ENCODE measurements around the gene GRAMD1C.

The GRAMD1C gene

DNA sequence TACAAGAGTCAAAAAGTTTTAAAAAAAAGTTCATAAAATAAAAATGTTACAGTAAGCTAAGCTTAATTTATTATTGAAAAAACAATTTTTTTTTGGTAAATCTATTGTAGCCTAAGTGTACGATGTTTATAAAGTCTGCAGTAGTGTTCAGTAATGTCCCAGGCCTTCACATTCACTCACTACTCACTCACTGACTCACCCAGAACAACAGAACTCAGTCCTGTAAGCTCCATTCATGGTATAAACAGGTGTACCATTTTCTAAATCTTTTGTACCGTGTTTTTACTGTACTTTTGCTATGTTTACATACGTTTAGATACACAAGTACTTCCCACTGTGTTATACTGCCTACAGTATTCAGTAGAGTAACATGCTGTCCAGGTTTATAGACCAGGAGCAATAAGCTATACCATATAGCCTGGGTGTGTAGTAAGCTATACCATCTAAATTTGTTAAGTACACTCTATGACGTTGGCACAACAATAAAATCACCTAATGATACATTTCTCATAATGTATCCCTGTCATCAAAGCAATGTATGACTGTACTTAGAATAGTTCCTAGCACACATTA is 68.1 kb downstream of the GRAMD1C start:
- Histone ChIP-seq H3K27me3 (ENCODE audit: insufficient read depth, low read length) (no peaks in the 10 kb centered on the region), H3K9me2 (ENCODE audit: low read depth, low read length) (no peaks in the 10 kb centered on the region), H3K79me2 (ENCODE audit: insufficient read depth, low read length) (no peaks in the 10 kb centered on the region), H2AFZ (ENCODE audit: low read length) (no peak overlapping the region), H3K36me3 (ENCODE audit: insufficient read depth, low read length) (no peaks in the 10 kb centered on the region), H3K4me2 (ENCODE audit: low read length) (no peak overlapping the region), H3F3A (ENCODE audit: insufficient read depth, low read length) (no peaks in the 10 kb centered on the region), H3K9me3 (ENCODE audit: low read length) (no peaks in the 10 kb centered on the region), H3K27ac (ENCODE audit: low read depth, low read length, poor library complexity, severe bottlenecking) (no peak overlapping the region), H3K4me1 (ENCODE audit: insufficient read depth, low read length, severe bottlenecking) (no peaks in the 10 kb centered on the region), H3K9ac (ENCODE audit: low read length) (no peak overlapping the region), H3K4me3 (ENCODE audit: low read depth, low read length, poor library complexity, severe bottlenecking) (no peak overlapping the region), H4K20me1 (ENCODE audit: insufficient read depth, low read length) (no peaks in the 10 kb centered on the region)
- TF ChIP-seq, protein P1, sequence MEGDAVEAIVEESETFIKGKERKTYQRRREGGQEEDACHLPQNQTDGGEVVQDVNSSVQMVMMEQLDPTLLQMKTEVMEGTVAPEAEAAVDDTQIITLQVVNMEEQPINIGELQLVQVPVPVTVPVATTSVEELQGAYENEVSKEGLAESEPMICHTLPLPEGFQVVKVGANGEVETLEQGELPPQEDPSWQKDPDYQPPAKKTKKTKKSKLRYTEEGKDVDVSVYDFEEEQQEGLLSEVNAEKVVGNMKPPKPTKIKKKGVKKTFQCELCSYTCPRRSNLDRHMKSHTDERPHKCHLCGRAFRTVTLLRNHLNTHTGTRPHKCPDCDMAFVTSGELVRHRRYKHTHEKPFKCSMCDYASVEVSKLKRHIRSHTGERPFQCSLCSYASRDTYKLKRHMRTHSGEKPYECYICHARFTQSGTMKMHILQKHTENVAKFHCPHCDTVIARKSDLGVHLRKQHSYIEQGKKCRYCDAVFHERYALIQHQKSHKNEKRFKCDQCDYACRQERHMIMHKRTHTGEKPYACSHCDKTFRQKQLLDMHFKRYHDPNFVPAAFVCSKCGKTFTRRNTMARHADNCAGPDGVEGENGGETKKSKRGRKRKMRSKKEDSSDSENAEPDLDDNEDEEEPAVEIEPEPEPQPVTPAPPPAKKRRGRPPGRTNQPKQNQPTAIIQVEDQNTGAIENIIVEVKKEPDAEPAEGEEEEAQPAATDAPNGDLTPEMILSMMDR (IDR thresholded peaks at IDR 0.05; ENCODE audit: low read length): no peak
- no peak for TF ChIP-seq EZH2 (IDR thresholded peaks at IDR 0.05; ENCODE audit: borderline replicate concordance, low read length)

DNA sequence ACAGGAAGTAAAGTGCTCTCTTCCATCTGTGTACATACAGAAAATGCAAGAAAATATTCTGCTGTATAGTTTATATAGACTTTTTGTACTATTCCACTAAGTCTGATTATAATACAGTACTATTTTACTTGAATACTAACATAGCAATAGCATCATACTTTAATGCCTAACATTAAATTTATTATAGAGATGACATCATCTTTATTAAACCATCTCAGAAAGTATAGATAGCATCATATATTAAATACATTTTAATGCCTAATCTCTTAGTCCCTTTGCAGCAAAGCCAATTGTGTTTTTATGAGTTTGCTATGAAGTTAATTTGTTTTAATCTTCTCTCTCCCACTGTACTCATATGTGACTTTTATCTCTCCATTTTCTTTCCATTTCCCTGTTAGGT is 69.5 kb downstream of the GRAMD1C start:
- H3K4me2 ChIP-seq (ENCODE audit: low read length): no peak overlapping the region
- no peaks in the 10 kb centered on the region for H3F3A ChIP-seq (ENCODE audit: insufficient read depth, low read length)
- no peak overlapping the region for H3K4me3 ChIP-seq (ENCODE audit: low read depth, low read length, poor library complexity, severe bottlenecking)
- no peaks in the 10 kb centered on the region for H3K9me3 ChIP-seq (ENCODE audit: low read length)
- no peaks in the 10 kb centered on the region for H3K36me3 ChIP-seq (ENCODE audit: insufficient read depth, low read length)
- no peaks in the 10 kb centered on the region for H3K9me2 ChIP-seq (ENCODE audit: low read depth, low read length)
- H4K20me1 ChIP-seq (ENCODE audit: insufficient read depth, low read length): no peaks in the 10 kb centered on the region
- no peak overlapping the region for H3K9ac ChIP-seq (ENCODE audit: low read length)
- H2AFZ ChIP-seq (ENCODE audit: low read length): no peak overlapping the region
- TF ChIP-seq, protein P1 (IDR thresholded peaks at IDR 0.05; ENCODE audit: low read length): no peak
- no peak for TF ChIP-seq EZH2 (IDR thresholded peaks at IDR 0.05; ENCODE audit: borderline replicate concordance, low read length)
- no peaks in the 10 kb centered on the region for H3K79me2 ChIP-seq (ENCODE audit: insufficient read depth, low read length)
- H3K27ac ChIP-seq (ENCODE audit: low read depth, low read length, poor library complexity, severe bottlenecking): no peak overlapping the region
- H3K27me3 ChIP-seq (ENCODE audit: insufficient read depth, low read length): no peaks in the 10 kb centered on the region
- H3K4me1 ChIP-seq (ENCODE audit: insufficient read depth, low read length, severe bottlenecking): peaks cover 2% of the 10 kb centered on the region

DNA sequence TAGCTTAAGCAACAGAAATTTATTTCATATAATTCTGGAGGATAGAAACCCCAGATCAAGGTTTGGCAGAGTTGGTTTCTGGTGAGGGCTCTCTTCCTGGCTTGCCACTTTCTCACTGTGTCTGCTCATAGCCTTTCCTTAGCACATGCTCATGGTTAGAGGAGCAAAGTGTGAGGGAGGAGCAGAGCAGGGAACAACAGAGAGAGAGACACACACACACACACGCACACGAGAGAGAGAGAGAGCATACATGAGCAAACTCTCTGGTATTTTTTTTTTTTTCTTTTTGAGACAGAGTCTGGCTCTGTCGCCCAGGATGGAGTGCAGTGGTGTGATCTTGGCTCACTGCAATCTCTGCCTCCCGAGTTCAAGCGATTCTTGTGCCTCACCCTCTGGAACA is 72.4 kb downstream of the GRAMD1C start:
- Histone ChIP-seq H3K9me2 (ENCODE audit: low read depth, low read length) (no peaks in the 10 kb centered on the region), H3K9me3 (ENCODE audit: low read length) (no peaks in the 10 kb centered on the region), H3K36me3 (ENCODE audit: insufficient read depth, low read length) (no peaks in the 10 kb centered on the region), H3K4me1 (ENCODE audit: insufficient read depth, low read length, severe bottlenecking) (peaks cover 2% of the 10 kb centered on the region), H3K79me2 (ENCODE audit: insufficient read depth, low read length) (no peaks in the 10 kb centered on the region), H3K9ac (ENCODE audit: low read length) (no peak overlapping the region), H4K20me1 (ENCODE audit: insufficient read depth, low read length) (no peaks in the 10 kb centered on the region), H3K4me3 (ENCODE audit: low read depth, low read length, poor library complexity, severe bottlenecking) (no peak overlapping the region), H3K27me3 (ENCODE audit: insufficient read depth, low read length) (no peaks in the 10 kb centered on the region), H2AFZ (ENCODE audit: low read length) (no peak overlapping the region), H3K27ac (ENCODE audit: low read depth, low read length, poor library complexity, severe bottlenecking) (no peak overlapping the region), H3K4me2 (ENCODE audit: low read length) (no peak overlapping the region), H3F3A (ENCODE audit: insufficient read depth, low read length) (no peaks in the 10 kb centered on the region)
- TF ChIP-seq, protein P1 (IDR thresholded peaks at IDR 0.05; ENCODE audit: low read length): no peak
- TF ChIP-seq EZH2 (IDR thresholded peaks at IDR 0.05; ENCODE audit: borderline replicate concordance, low read length): no peak
